Colonic mucosa (tissue), 4 donors: Measurements from ENCODE around the gene ADH1C. TPM values are rescaled to one million over a fixed set of nuclear protein-coding genes. Genes with fewer than 3 reads are reported as not detected.

Experiments
- DNase-seq: peaks from one replicate; pipeline ENCODE4 v3.0.0-alpha.2; 2020
- H3K27ac ChIP-seq: fragments of 200-600 bp; one replicate; pipeline ENCODE4 v1.8.0; 2021
- H3K27me3 ChIP-seq: fragments of 200-600 bp; one replicate; pipeline ENCODE4 v1.8.0; 2021
- H3K36me3 ChIP-seq: fragments of 200-600 bp; one replicate; pipeline ENCODE4 v1.8.0; 2021
- H3K4me1 ChIP-seq: fragments of 200-600 bp; one replicate; pipeline ENCODE4 v1.8.0; 2021; ENCODE audit warnings: mild to moderate bottlenecking
- H3K4me3 ChIP-seq: fragments of 200-600 bp; one replicate; pipeline ENCODE4 v1.8.0; 2021
- H3K9ac ChIP-seq, 2 donors: one replicate each; pipeline ENCODE4 v1.7.0; 2013; ENCODE audit warnings: control low read depth in 2 of 2, low read depth in 2 of 2, low read length in 2 of 2
- H3K9me3 ChIP-seq: fragments of 200-600 bp; one replicate; pipeline ENCODE4 v1.8.0; 2021
- CTCF ChIP-seq: fragments of 200-600 bp; IDR thresholded peaks from one replicate; pipeline ENCODE4 v1.8.0; 2022; ENCODE audit warnings: antibody characterized with exemption, mild to moderate bottlenecking
- intact Hi-C: fragments of 100-400 bp; cut with DNase I; formaldehyde crosslinking; loops from one replicate; pipeline ENCODE4 v1.14.1; 2022
- total RNA-seq, 2 donors: library from RNA; stranded (reverse); fragmentation: NEBNext Ultra II Directional in 1 of 2; extraction: Animal tissue kit (Norgen Biotek cat#: 25700) in 1 of 2; gene quantifications; one replicate each; pipeline ENCODE4 v1.2.1, GENCODE V29; 2021
- donor health status: healthy.
- donor health status: DM: no; HTN: no; CAD: no.
- donor health status: DM: no; HTN: no; CAD: no.

ADH1C gene
- total RNA-seq, 2 donors from 2014 or later, result 140 to 240 TPM

- intact Hi-C loops, result no loop called here
- DNase-seq, result no peak
- no peak within 1 kb of the TSS for H3K9ac ChIP-seq
Measured at GRCh38 chr4:99290848-99291786, 61.4 kb downstream of the ADH1C start, which contains the start of gene ADH1A. Gene ADH1A, minus strand, starts transcription at chr4:99290985. Its CDS starts 71 bp downstream, at chr4:99290914.

More at GRCh38 chr4:99290848-99291786, 61.4 kb downstream of the ADH1C start, which contains the start of gene ADH1A:
- H3K27ac ChIP-seq, result no peak within 1 kb of the TSS
- no peaks in the 10 kb centered on the region for H3K27me3 ChIP-seq
- H3K4me3 ChIP-seq, result no peak within 1 kb of the TSS
- no peak for TF ChIP-seq CTCF
- no peaks in the 10 kb centered on the region for H3K4me1 ChIP-seq
- no peaks in the 10 kb centered on the region for H3K9me3 ChIP-seq
- H3K36me3 ChIP-seq, result no peaks in the 10 kb centered on the region

Other genes with a start within 250 kb of the ADH1C start
- 1 to 10 TPM in 1 of 2 donors, under 1 TPM in 1; 0.82 to 1.5 TPM for gene ADH4, start 208.4 kb downstream of the ADH1C start, total RNA-seq
- 10 to 100 TPM; 17.6 to 24.5 TPM for gene ADH6, start 133.5 kb downstream of the ADH1C start, total RNA-seq
- under 1 TPM; 0.16 to 0.17 TPM for gene ADH1A, start 61.8 kb downstream of the ADH1C start, total RNA-seq
- gene ADH1B, start 31.3 kb downstream of the ADH1C start, total RNA-seq, result 10 to 100 TPM; 46.1 to 62.3 TPM
- gene ADH7, start 82.6 kb upstream of the ADH1C start, total RNA-seq, result not detected
- gene C4orf17, start 158.3 kb upstream of the ADH1C start, total RNA-seq, result not detected
- gene TRMT10A, start 211.3 kb upstream of the ADH1C start, total RNA-seq, result 10 to 100 TPM in 1 of 2 donors, 1 to 10 TPM in 1; 6.8 to 10.6 TPM
- 1 to 10 TPM in 1 of 2 donors, under 1 TPM in 1; 0.69 to 1.3 TPM for gene MTTP, start 222.1 kb upstream of the ADH1C start, total RNA-seq